Activated CD4-positive, alpha-beta memory T cell treated with anti-CD3 and anti-CD28 coated beads for 36 hours (primary cell): Measurements from ENCODE around the gene PBX3. TPM values are rescaled to one million over a fixed set of nuclear protein-coding genes. Genes with fewer than 3 reads are reported as not detected.

Source experiments
- CTCF ChIA-PET: fragments of 350-600 bp; sonication (Branson Sonifier 250); formaldehyde crosslinking; loops from one replicate; lab custom pipeline; 2021; ENCODE audit warnings: antibody characterized with exemption, inconsistent platforms; lab: Charles Lee
- POLR2A ChIA-PET: fragments of 350-600 bp; sonication (Branson Sonifier 250); formaldehyde crosslinking; loops from one replicate; lab custom pipeline; 2021; ENCODE audit warnings: antibody characterized with exemption; lab: Charles Lee
- DNase-seq: peaks from one replicate; pipeline ENCODE4 v3.0.0-alpha.2; 2020
- H3K27ac Mint-ChIP-seq: one replicate; pipeline ENCODE4 v1.8.0; 2021; ENCODE audit warnings: mixed read lengths
- H3K27me3 Mint-ChIP-seq: one replicate; pipeline ENCODE4 v1.8.0; 2021; ENCODE audit warnings: mixed read lengths
- H3K36me3 Mint-ChIP-seq: one replicate; pipeline ENCODE4 v1.8.0; 2021; ENCODE audit warnings: mixed read lengths
- H3K4me1 Mint-ChIP-seq: one replicate; pipeline ENCODE4 v1.8.0; 2021; ENCODE audit warnings: low read depth, mixed read lengths
- H3K4me3 Mint-ChIP-seq: one replicate; pipeline ENCODE4 v1.8.0; 2021; ENCODE audit warnings: mild to moderate bottlenecking, mixed read lengths
- H3K9me3 Mint-ChIP-seq: one replicate; pipeline ENCODE4 v1.8.0; 2021; ENCODE audit warnings: mixed read lengths
- intact Hi-C: fragments of 100-400 bp; cut with micrococcal nuclease; formaldehyde crosslinking; loops from one replicate; pipeline ENCODE4 v1.15.1; 2023
- total RNA-seq, 2 experiments: library from RNA; stranded (reverse); gene quantifications; one replicate each; pipeline ENCODE4 v1.2.3, GENCODE V29; 2021

Gene PBX3
- total RNA-seq, 2 experiments from 2014 or later = 11.9 to 12.7 TPM

GRCh38 chr9:125886365-125886764 lies 139.2 kb downstream of the PBX3 start:
- POLR2A ChIA-PET = no interaction called here

GRCh38 chr9:125887172-125887571 lies 140.0 kb downstream of the PBX3 start:
- intact Hi-C loops = loop anchor here (5.0 kb wide), 1 partner anchor 140 kb away; the partner anchor contains the start of gene PBX3
- DNase-seq = no peak
- Mint-ChIP-seq H3K9me3 (no peaks in the 10 kb centered on the region), H3K4me3 (no peak overlapping the region), H3K27me3 (peaks cover 25% of the 10 kb centered on the region), H3K36me3 (no peaks in the 10 kb centered on the region), H3K4me1 (peaks cover 9% of the 10 kb centered on the region), H3K27ac (no peak overlapping the region)
- CTCF ChIA-PET = no interaction called here
- POLR2A ChIA-PET = no interaction called here

More at GRCh38 chr9:125886365-125886764, 139.2 kb downstream of the PBX3 start:
- Mint-ChIP-seq H3K4me1 (peaks cover 9% of the 10 kb centered on the region), H3K9me3 (no peaks in the 10 kb centered on the region), H3K27ac (no peak overlapping the region), H3K36me3 (no peaks in the 10 kb centered on the region), H3K4me3 (no peak overlapping the region), H3K27me3 (peaks cover 25% of the 10 kb centered on the region)
- CTCF ChIA-PET = no interaction called here
- intact Hi-C loops = loop anchor here (5.0 kb wide), 1 partner anchor 139 kb away; the partner anchor contains the start of gene PBX3
- no peak for DNase-seq

GRCh38 chr9:125888211-125888610 lies 141.0 kb downstream of the PBX3 start:
- no peak overlapping the region for H3K27ac Mint-ChIP-seq
- H3K36me3 Mint-ChIP-seq = no peaks in the 10 kb centered on the region
- POLR2A ChIA-PET = no interaction called here
- peaks cover 9% of the 10 kb centered on the region for H3K4me1 Mint-ChIP-seq
- no peak for DNase-seq
- no peak overlapping the region for H3K4me3 Mint-ChIP-seq
- intact Hi-C loops = loop anchor here (5.0 kb wide), 1 partner anchor 141 kb away; the partner anchor contains the start of gene PBX3
- CTCF ChIA-PET = interaction anchor here (0.6 kb wide), 1 partner anchor 772 kb away, joined by 3 read pairs; no protein-coding TSS in a partner anchor
- peaks cover 25% of the 10 kb centered on the region for H3K27me3 Mint-ChIP-seq
- no peaks in the 10 kb centered on the region for H3K9me3 Mint-ChIP-seq

DNA sequence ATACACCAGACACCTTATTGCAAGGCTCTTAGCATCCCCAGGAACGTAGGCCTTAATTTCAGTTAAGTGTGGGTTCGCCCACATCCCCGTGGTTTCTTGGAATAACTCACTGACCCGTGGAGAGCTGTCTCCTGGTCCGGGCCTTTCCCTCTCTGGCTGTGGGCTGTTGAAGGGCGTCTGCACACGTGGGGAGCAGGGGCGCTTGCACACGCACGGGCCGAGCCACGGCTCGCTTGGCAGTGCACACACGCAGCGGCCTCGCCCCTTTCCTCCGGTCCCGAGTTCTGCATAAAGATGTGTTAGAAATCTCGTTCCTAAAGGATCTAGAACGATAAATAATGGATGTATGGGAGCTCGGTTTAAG lies 141.9 kb downstream of the PBX3 start:
- H3K27me3 Mint-ChIP-seq = peaks cover 25% of the 10 kb centered on the region

DNA sequence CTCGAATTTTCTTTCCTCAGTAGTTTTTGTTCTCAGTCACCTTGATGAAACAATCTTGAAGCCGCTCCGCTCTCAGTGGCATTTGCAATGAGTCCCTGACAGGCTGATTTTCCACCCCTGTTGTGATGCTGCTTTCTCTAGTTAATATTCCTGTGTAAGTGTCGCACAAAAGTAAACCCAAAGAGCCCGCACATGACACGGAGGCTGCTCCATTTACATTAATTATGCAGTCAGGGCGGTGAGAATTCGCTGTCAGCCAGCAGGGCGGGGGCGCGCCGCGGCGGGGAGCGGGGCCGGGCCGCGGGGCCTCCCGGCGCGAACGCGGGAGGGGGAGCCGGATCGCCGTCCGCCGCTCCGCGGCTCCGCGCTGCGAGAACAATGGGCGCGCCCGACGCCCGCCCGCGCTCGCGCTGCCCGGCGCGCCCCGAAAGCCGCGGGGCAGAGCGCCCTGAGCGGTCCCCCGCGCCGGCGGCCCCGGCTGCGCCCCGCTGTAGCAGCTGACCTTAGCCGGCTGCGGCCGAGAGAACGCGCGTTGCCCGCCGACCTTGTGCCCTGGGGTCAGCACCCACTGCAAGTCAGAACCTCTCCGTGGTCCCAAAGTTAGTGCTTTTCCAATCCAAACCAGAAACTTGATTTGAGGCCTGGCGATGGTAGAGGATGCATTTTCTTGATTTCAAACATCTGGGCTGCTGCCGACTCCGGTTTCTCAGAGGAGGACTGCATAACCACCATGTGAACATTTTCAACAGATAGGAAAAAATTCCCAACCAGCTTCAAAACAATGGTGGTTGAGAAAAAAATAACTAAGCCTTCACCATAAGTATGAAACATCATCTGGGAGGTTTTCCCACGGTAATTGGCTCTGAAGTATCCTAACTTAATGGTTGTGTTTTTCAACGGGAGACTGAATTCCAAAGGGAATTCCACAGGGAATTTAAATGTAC lies 142.6 kb downstream of the PBX3 start:
- peaks cover 9% of the 10 kb centered on the region for H3K4me1 Mint-ChIP-seq
- no peak overlapping the region for H3K27ac Mint-ChIP-seq
- DNase-seq = peak; percentile 35
- no peaks in the 10 kb centered on the region for H3K9me3 Mint-ChIP-seq
- H3K4me3 Mint-ChIP-seq = peak overlapping the region; percentile 63
- ChIA-PET CTCF (no interaction called here), POLR2A (no interaction called here)
- H3K27me3 Mint-ChIP-seq = peaks cover 25% of the 10 kb centered on the region
- no peaks in the 10 kb centered on the region for H3K36me3 Mint-ChIP-seq
- intact Hi-C loops = loop anchor here (5.0 kb wide), 1 partner anchor 142 kb away; the partner anchor contains the start of gene PBX3

More for the DNA sequence above, 141.9 kb downstream of the PBX3 start:
- Mint-ChIP-seq H3K4me3 (peak overlapping the region; percentile 63), H3K27ac (no peak overlapping the region), H3K36me3 (no peaks in the 10 kb centered on the region), H3K4me1 (peaks cover 9% of the 10 kb centered on the region), H3K9me3 (no peaks in the 10 kb centered on the region)
- CTCF ChIA-PET = no interaction called here
- POLR2A ChIA-PET = no interaction called here
- DNase-seq = peak; percentile 25
- intact Hi-C loops = loop anchor here (5.0 kb wide), 1 partner anchor 142 kb away; the partner anchor contains the start of gene PBX3

GRCh38 chr9:125890826-125891225 lies 143.7 kb downstream of the PBX3 start:
- intact Hi-C loops = no loop called here
- Mint-ChIP-seq H3K36me3 (no peaks in the 10 kb centered on the region), H3K27ac (no peak overlapping the region), H3K4me3 (no peak overlapping the region), H3K27me3 (peaks cover 25% of the 10 kb centered on the region), H3K9me3 (no peaks in the 10 kb centered on the region), H3K4me1 (peaks cover 9% of the 10 kb centered on the region)
- ChIA-PET POLR2A (no interaction called here), CTCF (no interaction called here)
- DNase-seq = no peak

DNA sequence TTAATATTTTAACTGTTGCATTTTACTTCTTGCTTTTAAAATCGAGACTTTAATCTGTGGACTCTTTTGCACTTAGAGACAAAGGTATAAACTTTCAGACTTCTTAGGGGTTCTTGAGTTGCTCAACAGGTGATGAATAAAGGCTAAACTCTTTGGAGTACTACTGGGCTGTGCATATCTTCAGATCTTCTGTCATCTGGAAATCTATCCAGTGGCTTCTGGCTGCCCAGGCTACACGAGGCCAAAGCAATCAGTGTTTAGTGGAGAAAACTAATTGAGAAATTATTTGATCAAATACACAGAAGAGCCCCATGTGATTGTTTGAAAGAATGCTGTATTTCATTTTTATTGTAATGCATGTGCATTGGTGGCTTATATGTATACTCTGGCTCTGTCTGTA lies 146.1 kb downstream of the PBX3 start:
- H3K27ac Mint-ChIP-seq = no peak overlapping the region
- CTCF ChIA-PET = no interaction called here
- intact Hi-C loops = no loop called here
- no peak for DNase-seq
- POLR2A ChIA-PET = no interaction called here
- H3K36me3 Mint-ChIP-seq = no peaks in the 10 kb centered on the region
- H3K27me3 Mint-ChIP-seq = peaks cover 20% of the 10 kb centered on the region
- H3K4me3 Mint-ChIP-seq = no peak overlapping the region
- no peaks in the 10 kb centered on the region for H3K9me3 Mint-ChIP-seq
- peaks cover 9% of the 10 kb centered on the region for H3K4me1 Mint-ChIP-seq

GRCh38 chr9:125894566-125894965 lies 147.4 kb downstream of the PBX3 start:
- H3K4me3 Mint-ChIP-seq = no peak overlapping the region
- CTCF ChIA-PET = interaction anchor here (1.0 kb wide), 1 partner anchor 208 kb away, joined by 3 read pairs; no protein-coding TSS in a partner anchor
- H3K9me3 Mint-ChIP-seq = no peaks in the 10 kb centered on the region

DNA sequence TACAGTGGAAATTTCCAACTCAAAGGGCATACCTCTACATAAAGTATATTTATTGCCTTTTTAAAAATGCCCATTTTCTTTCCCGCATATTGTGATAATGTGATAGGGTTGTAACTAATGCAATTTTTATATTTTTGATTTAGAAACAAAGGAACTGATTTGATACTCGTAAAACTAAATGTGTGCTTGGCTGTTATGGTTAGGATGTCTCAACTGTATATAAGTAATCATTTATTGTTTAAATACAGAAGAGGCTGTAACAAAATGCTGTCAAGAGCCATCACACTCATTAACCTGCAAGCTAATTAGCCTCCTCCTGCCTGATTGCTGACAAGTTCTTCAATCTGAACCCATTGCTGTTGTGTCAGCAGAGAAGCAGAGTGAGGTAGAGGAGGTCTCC lies 149.2 kb downstream of the PBX3 start:
- Mint-ChIP-seq H3K27me3 (no peaks in the 10 kb centered on the region), H3K4me1 (no peaks in the 10 kb centered on the region), H3K36me3 (no peaks in the 10 kb centered on the region), H3K9me3 (no peaks in the 10 kb centered on the region), H3K27ac (no peak overlapping the region), H3K4me3 (no peak overlapping the region)
- CTCF ChIA-PET = no interaction called here
- no peak for DNase-seq
- intact Hi-C loops = no loop called here
- POLR2A ChIA-PET = no interaction called here

More at GRCh38 chr9:125894566-125894965, 147.4 kb downstream of the PBX3 start:
- H3K27me3 Mint-ChIP-seq = peaks cover 10% of the 10 kb centered on the region
- H3K4me1 Mint-ChIP-seq = no peaks in the 10 kb centered on the region
- DNase-seq = no peak
- intact Hi-C loops = no loop called here
- POLR2A ChIA-PET = no interaction called here
- H3K36me3 Mint-ChIP-seq = no peaks in the 10 kb centered on the region
- no peak overlapping the region for H3K27ac Mint-ChIP-seq

DNA sequence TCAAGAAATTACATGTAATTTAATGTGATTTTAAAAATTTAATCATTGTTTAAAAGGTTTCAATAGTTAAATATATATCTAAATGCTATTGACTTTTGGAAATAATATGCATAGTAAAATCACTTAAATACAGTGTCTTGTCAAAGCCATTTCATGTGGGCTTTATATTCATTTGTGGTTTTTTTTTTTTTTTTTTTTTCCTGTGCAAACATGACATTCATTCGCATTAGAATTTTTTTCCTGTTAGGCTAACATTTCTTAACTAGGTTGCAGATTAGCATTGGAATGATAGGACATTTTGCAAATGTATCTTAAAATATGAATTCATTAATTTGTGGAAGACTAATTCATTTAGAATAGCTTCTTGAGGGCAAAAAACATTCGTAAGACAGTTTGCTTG lies 149.8 kb downstream of the PBX3 start:
- H3K4me3 Mint-ChIP-seq = no peak overlapping the region

DNA sequence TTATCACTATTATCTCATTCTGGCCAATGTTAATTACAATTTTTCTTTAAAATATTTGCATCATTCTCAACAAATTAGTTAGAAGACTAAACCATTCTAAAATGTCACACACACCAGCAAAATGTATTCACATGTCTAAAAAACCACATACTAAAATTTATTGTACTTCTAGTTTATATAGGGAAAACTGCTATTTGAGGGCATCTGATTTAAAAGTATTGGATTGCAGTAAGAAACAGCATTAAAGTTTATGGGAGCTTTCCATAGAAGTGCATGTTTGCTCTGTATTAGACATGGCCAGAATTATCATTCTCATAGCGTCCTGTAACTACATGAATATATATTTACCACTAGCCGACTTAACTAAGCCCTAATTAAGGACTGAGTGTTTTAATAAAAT lies 150.3 kb downstream of the PBX3 start:
- POLR2A ChIA-PET = no interaction called here
- intact Hi-C loops = no loop called here
- no peaks in the 10 kb centered on the region for H3K36me3 Mint-ChIP-seq
- CTCF ChIA-PET = no interaction called here
- H3K27me3 Mint-ChIP-seq = no peaks in the 10 kb centered on the region
- no peak for DNase-seq
- no peaks in the 10 kb centered on the region for H3K9me3 Mint-ChIP-seq
- no peak overlapping the region for H3K27ac Mint-ChIP-seq
- H3K4me3 Mint-ChIP-seq = no peak overlapping the region
- H3K4me1 Mint-ChIP-seq = no peaks in the 10 kb centered on the region

More for the DNA sequence above, 149.8 kb downstream of the PBX3 start:
- intact Hi-C loops = no loop called here
- Mint-ChIP-seq H3K4me1 (no peaks in the 10 kb centered on the region), H3K36me3 (no peaks in the 10 kb centered on the region), H3K27ac (no peak overlapping the region), H3K9me3 (no peaks in the 10 kb centered on the region), H3K27me3 (no peaks in the 10 kb centered on the region)
- ChIA-PET CTCF (no interaction called here), POLR2A (no interaction called here)
- DNase-seq = no peak

DNA sequence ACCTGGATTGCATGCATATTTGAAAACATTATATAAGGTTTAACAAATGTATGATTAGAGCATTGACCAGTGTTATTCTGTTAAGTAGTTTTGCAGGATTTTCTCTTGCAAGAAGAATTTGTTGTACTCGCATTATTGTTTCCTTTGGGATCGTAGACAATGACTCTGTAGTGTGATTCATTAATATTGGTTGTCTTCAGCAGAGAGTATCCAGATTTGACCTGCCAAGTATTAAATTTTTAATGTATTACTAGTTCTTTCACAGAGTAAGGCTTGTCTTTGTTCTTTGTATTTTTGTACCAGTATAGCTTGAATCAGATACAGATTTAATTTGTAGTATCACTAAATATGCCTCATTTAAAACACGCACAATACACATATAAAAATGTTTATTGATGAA lies 155.0 kb downstream of the PBX3 start:
- POLR2A ChIA-PET = no interaction called here
- Mint-ChIP-seq H3K4me1 (no peaks in the 10 kb centered on the region), H3K27ac (no peak overlapping the region), H3K27me3 (no peaks in the 10 kb centered on the region), H3K4me3 (no peak overlapping the region), H3K36me3 (no peaks in the 10 kb centered on the region), H3K9me3 (no peaks in the 10 kb centered on the region)
- CTCF ChIA-PET = interaction anchor here (0.6 kb wide), 1 partner anchor 597 kb away, joined by 3 read pairs; no protein-coding TSS in a partner anchor
- DNase-seq = no peak
- intact Hi-C loops = no loop called here
